CD4-positive, alpha-beta T cell treated with Interleukin-6 at 100 ng/mL for 8 hours (primary cell): Measurements from ENCODE around the gene KCNMA1.
"Not testable (repeated sequence)": the region's sequence is repeated elsewhere in the genome, so short reads cannot be mapped to it uniquely, and the experiment has no call there.

Experiments used
- DNase-seq: peaks from one replicate; pipeline ENCODE4 v3.0.0-alpha.2; 2020; ENCODE audit warnings: mixed read lengths, low spot score

The KCNMA1 gene

GRCh38 chr10:77604063-77604462 lies 33.5 kb downstream of the KCNMA1 start:
- no peak for DNase-seq

GRCh38 chr10:77603534-77603927 lies 34.1 kb downstream of the KCNMA1 start:
- no peak for DNase-seq

- DNase-seq: no peak
Measured at GRCh38 chr10:77602913-77603533, 34.6 kb downstream of the KCNMA1 start.

GRCh38 chr10:77602231-77602912 lies 35.2 kb downstream of the KCNMA1 start:
- no peak for DNase-seq

GRCh38 chr10:77601488-77601887 lies 36.1 kb downstream of the KCNMA1 start:
- DNase-seq: no peak

- DNase-seq: no peak
Measured at GRCh38 chr10:77600640-77601039, 37.0 kb downstream of the KCNMA1 start.

GRCh38 chr10:77599651-77600050 lies 38.0 kb downstream of the KCNMA1 start:
- no peak for DNase-seq

GRCh38 chr10:77598606-77599005 lies 39.0 kb downstream of the KCNMA1 start:
- DNase-seq: no peak

- DNase-seq: no peak
Measured at GRCh38 chr10:77597560-77597959, 40.0 kb downstream of the KCNMA1 start.

GRCh38 chr10:77594471-77594783 lies 43.2 kb downstream of the KCNMA1 start:
- no peak for DNase-seq

- no peak for DNase-seq
Measured at GRCh38 chr10:77593771-77594470, 43.7 kb downstream of the KCNMA1 start.

GRCh38 chr10:77592946-77593636 lies 44.5 kb downstream of the KCNMA1 start:
- DNase-seq: no peak

GRCh38 chr10:77592510-77592909 lies 45.1 kb downstream of the KCNMA1 start:
- no peak for DNase-seq

GRCh38 chr10:77591238-77591880 lies 46.2 kb downstream of the KCNMA1 start:
- no peak for DNase-seq

- no peak for DNase-seq
Measured at GRCh38 chr10:77590344-77591237, 47.0 kb downstream of the KCNMA1 start.

GRCh38 chr10:77589703-77590102 lies 47.9 kb downstream of the KCNMA1 start:
- DNase-seq: not testable (repeated sequence)

GRCh38 chr10:77588886-77589285 lies 48.7 kb downstream of the KCNMA1 start:
- DNase-seq: no peak

- no peak for DNase-seq
Measured at GRCh38 chr10:77587416-77587790, 50.2 kb downstream of the KCNMA1 start.

- no peak for DNase-seq
Measured at GRCh38 chr10:77586719-77587415, 50.7 kb downstream of the KCNMA1 start.

- DNase-seq: no peak
Measured at GRCh38 chr10:77584938-77585337, 52.7 kb downstream of the KCNMA1 start.

- DNase-seq: no peak
Measured at GRCh38 chr10:77583527-77583926, 54.1 kb downstream of the KCNMA1 start.
